GM12878 (cell line): ENCODE data around the gene SOX30. TPM values are rescaled to one million over a fixed set of nuclear protein-coding genes. Genes with fewer than 3 reads are reported as not detected.

Experiments used
- BHLHE40 ChIP-seq, 2 experiments: fragments of 450-650 bp in 1 of 2; IDR thresholded peaks; 2 replicates each; pipeline ENCODE4 v1.6.1; 2011 to 2017; ENCODE audit warnings: low read depth in 2 of 2, borderline replicate concordance in 1 of 2, improper control_type of control experiment in 1 of 2, low read length in 1 of 2, mild to moderate bottlenecking in 1 of 2
- EP300 ChIP-seq, 2 experiments: fragments of 150-350 bp in 1 of 2; IDR thresholded peaks; 2 replicates each; pipeline ENCODE4 v1.6.1; 2011 to 2012; ENCODE audit warnings: low read depth in 2 of 2, low read length in 2 of 2, borderline replicate concordance in 1 of 2, improper control_type of control experiment in 1 of 2, inconsistent platforms in 1 of 2; ENCODE audit not compliant: control insufficient read depth in 1 of 2
- NR2C2 ChIP-seq: IDR thresholded peaks from 2 replicates; pipeline ENCODE4 v1.6.1; 2011; ENCODE audit warnings: borderline replicate concordance, low read depth; ENCODE audit not compliant: control insufficient read depth, insufficient read length
- polyA plus RNA-seq, 11 experiments: library from polyadenylated mRNA; depleted of rRNA in 4 of 11; unstranded in 6 of 11; stranded (reverse) in 5 of 11; fragments of >200 nt; fragmentation: Nextera tagmentation in 4 of 11; fragmentation: Illumina TruSeq in 1 of 11; extraction: Ambion mirVana in 4 of 11; extraction: Trizol in 1 of 11; gene quantifications; 1 replicate in 1 of 11; 2 replicates in 10 of 11; pipeline versions ENCODE4 v1.2.1 to v1.2.3, GENCODE V29; 2011 to 2016; ENCODE audit warnings: inconsistent platforms in 2 of 11, missing spikeins in 2 of 11, low read depth in 1 of 11
- total RNA-seq, 4 experiments: library from RNA; depleted of rRNA in 3 of 4; stranded (reverse); fragments of >200 nt in 3 of 4; fragmentation: Illumina TruSeq in 1 of 4; extraction: Trizol in 1 of 4; gene quantifications; 2 replicates each; pipeline versions ENCODE4 v1.2.1 to v1.2.3, GENCODE V29; 2013 to 2021
- TF ChIP-seq, protein P1 (sequence below): fragments of 450-650 bp; formaldehyde crosslinking; IDR thresholded peaks from 2 replicates; pipeline ENCODE4 v1.4.0; 2020; ENCODE audit warnings: mild to moderate bottlenecking, moderate library complexity
- TF ChIP-seq, protein P2 (sequence below): fragments of 450-650 bp; IDR thresholded peaks from 2 replicates; pipeline ENCODE4 v1.6.1; 2016; ENCODE audit warnings: mild to moderate bottlenecking, moderate library complexity, borderline replicate concordance

SOX30 gene
- total and polyA plus RNA-seq, 10 of the 15 experiments (the other 5 are each of a cell fraction or from before 2014, with no cell fraction given): 0.06 to 0.32 (median 0.10) TPM; not detected in 2

DNA sequence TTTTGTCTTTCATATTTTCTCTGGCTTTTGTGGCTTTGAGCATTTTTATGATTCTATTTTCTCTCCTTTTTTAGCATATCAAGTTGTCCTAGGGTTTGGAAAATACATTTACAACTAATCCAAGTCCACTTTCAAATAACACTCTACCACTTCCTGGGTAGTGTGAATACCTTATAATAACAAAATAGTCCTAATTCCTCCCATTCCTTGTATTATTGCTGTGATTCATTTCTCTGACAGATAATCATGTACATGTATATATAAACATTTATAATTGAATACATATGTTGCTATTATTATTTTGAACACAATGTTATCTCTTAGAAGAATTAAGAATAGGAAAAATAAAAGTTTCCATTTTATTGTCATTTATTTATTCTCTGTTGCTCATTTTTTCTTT is 61.8 kb downstream of the SOX30 start (continued):
- no peak for TF ChIP-seq NR2C2
- no peak for TF ChIP-seq BHLHE40 (IDR thresholded peaks at IDR 0.05; ENCODE audit: borderline replicate concordance in 1 of 2, low read depth in 2 of 2, low read length in 1 of 2)
- TF ChIP-seq EP300 (IDR thresholded peaks at IDR 0.05; ENCODE audit: borderline replicate concordance in 1 of 2, control insufficient read depth in 1 of 2, low read depth in 2 of 2, low read length in 2 of 2): no peak
- TF ChIP-seq, protein P1, sequence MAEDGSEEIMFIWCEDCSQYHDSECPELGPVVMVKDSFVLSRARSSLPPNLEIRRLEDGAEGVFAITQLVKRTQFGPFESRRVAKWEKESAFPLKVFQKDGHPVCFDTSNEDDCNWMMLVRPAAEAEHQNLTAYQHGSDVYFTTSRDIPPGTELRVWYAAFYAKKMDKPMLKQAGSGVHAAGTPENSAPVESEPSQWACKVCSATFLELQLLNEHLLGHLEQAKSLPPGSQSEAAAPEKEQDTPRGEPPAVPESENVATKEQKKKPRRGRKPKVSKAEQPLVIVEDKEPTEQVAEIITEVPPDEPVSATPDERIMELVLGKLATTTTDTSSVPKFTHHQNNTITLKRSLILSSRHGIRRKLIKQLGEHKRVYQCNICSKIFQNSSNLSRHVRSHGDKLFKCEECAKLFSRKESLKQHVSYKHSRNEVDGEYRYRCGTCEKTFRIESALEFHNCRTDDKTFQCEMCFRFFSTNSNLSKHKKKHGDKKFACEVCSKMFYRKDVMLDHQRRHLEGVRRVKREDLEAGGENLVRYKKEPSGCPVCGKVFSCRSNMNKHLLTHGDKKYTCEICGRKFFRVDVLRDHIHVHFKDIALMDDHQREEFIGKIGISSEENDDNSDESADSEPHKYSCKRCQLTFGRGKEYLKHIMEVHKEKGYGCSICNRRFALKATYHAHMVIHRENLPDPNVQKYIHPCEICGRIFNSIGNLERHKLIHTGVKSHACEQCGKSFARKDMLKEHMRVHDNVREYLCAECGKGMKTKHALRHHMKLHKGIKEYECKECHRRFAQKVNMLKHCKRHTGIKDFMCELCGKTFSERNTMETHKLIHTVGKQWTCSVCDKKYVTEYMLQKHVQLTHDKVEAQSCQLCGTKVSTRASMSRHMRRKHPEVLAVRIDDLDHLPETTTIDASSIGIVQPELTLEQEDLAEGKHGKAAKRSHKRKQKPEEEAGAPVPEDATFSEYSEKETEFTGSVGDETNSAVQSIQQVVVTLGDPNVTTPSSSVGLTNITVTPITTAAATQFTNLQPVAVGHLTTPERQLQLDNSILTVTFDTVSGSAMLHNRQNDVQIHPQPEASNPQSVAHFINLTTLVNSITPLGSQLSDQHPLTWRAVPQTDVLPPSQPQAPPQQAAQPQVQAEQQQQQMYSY (CRISPR knock-in tag): no peak
- TF ChIP-seq, protein P2, sequence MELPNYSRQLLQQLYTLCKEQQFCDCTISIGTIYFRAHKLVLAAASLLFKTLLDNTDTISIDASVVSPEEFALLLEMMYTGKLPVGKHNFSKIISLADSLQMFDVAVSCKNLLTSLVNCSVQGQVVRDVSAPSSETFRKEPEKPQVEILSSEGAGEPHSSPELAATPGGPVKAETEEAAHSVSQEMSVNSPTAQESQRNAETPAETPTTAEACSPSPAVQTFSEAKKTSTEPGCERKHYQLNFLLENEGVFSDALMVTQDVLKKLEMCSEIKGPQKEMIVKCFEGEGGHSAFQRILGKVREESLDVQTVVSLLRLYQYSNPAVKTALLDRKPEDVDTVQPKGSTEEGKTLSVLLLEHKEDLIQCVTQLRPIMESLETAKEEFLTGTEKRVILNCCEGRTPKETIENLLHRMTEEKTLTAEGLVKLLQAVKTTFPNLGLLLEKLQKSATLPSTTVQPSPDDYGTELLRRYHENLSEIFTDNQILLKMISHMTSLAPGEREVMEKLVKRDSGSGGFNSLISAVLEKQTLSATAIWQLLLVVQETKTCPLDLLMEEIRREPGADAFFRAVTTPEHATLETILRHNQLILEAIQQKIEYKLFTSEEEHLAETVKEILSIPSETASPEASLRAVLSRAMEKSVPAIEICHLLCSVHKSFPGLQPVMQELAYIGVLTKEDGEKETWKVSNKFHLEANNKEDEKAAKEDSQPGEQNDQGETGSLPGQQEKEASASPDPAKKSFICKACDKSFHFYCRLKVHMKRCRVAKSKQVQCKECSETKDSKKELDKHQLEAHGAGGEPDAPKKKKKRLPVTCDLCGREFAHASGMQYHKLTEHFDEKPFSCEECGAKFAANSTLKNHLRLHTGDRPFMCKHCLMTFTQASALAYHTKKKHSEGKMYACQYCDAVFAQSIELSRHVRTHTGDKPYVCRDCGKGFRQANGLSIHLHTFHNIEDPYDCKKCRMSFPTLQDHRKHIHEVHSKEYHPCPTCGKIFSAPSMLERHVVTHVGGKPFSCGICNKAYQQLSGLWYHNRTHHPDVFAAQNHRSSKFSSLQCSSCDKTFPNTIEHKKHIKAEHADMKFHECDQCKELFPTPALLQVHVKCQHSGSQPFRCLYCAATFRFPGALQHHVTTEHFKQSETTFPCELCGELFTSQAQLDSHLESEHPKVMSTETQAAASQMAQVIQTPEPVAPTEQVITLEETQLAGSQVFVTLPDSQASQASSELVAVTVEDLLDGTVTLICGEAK: no peak
